ENCODE measurements around the gene MTHFR. TPM values are rescaled to one million over a fixed set of nuclear protein-coding genes. Genes with fewer than 3 reads are reported as not detected.

Gene MTHFR
- total and polyA plus RNA-seq, 2 of the 8 experiments (the other 6 are each of a cell fraction or from before 2014, with no cell fraction given): 8.7 to 18.5 TPM

GRCh38 chr1:11765661-11766428 lies 39.9 kb downstream of the MTHFR start (continued):
- no peak for TF ChIP-seq CTCF (IDR thresholded peaks at IDR 0.05; ENCODE audit: control extremely low read depth in 1 of 3, insufficient read depth in 1 of 3, low read depth in 1 of 3, low read length in 3 of 3)
- TF ChIP-seq CBX5 (IDR thresholded peaks at IDR 0.05; ENCODE audit: low read depth, low read length): no peak
- TF ChIP-seq KDM5A (IDR thresholded peaks at IDR 0.05; ENCODE audit: low read length): no peak
- no peak for TF ChIP-seq ATF3 (IDR thresholded peaks at IDR 0.05; ENCODE audit: insufficient read depth, low read depth, low read length)
- no peak for TF ChIP-seq CREB1 (IDR thresholded peaks at IDR 0.05)
- TF ChIP-seq RBBP5 (IDR thresholded peaks at IDR 0.05; ENCODE audit: borderline replicate concordance, low read depth, low read length): no peak

Measured in H1 (cell line).